ENCODE results near the gene DIS3L2. TPM values are rescaled to one million over a fixed set of nuclear protein-coding genes. Genes with fewer than 3 reads are reported as not detected.
"Not testable (repeated sequence)": the region's sequence is repeated elsewhere in the genome, so short reads cannot be mapped to it uniquely, and the experiment has no call there.

DIS3L2 gene
- total RNA-seq, 1 experiment from 2014 or later, result 28.5 TPM

GRCh38 chr2:232035292-232035691 lies 73.8 kb downstream of the DIS3L2 start:
- H3K27me3 Mint-ChIP-seq (ENCODE audit: low read depth); H3K4me3 Mint-ChIP-seq; POLR2A ChIA-PET; H3K27ac Mint-ChIP-seq; DNase-seq (ENCODE audit: low spot score); ATAC-seq: not testable (repeated sequence)
- Mint-ChIP-seq H3K36me3 (peaks cover 34% of the 10 kb centered on the region), H3K9me3 (peaks cover 33% of the 10 kb centered on the region), H3K4me1 (peaks cover 18% of the 10 kb centered on the region)
- CTCF ChIA-PET, result interaction anchor here (1.2 to 1.4 kb wide), 2 partner anchors 9 to 135 kb away, joined by 3 read pairs; no protein-coding TSS in a partner anchor

- POLR2A ChIA-PET; H3K4me3 Mint-ChIP-seq; DNase-seq (ENCODE audit: low spot score); ATAC-seq; CTCF ChIA-PET; H3K27me3 Mint-ChIP-seq (ENCODE audit: low read depth); H3K27ac Mint-ChIP-seq: not testable (repeated sequence)
- H3K4me1 Mint-ChIP-seq, result peaks cover 18% of the 10 kb centered on the region
- H3K36me3 Mint-ChIP-seq, result peaks cover 27% of the 10 kb centered on the region
- H3K9me3 Mint-ChIP-seq, result peaks cover 33% of the 10 kb centered on the region
These were observed 75.4 kb downstream of the DIS3L2 start for GRCh38 chr2:232036876-232037275.

- H3K4me1 Mint-ChIP-seq, result peaks cover 18% of the 10 kb centered on the region
- TF ChIP-seq ESRRA (CRISPR knock-in tag; IDR thresholded peaks at IDR 0.05; ENCODE audit: borderline replicate concordance), result no peak
- TF ChIP-seq IRF1 (CRISPR knock-in tag; IDR thresholded peaks at IDR 0.05), result no peak
- no peak for TF ChIP-seq ATF2 (CRISPR knock-in tag; IDR thresholded peaks at IDR 0.05; ENCODE audit: borderline replicate concordance, low read depth)
- ChIA-PET CTCF (interaction anchor here (1.0 to 1.1 kb wide), 2 partner anchors 137 to 254 kb away, joined by 3 read pairs; no protein-coding TSS in a partner anchor), POLR2A (no interaction called here)
- peak overlapping the region; percentile 13; the same call in 1 of the 2 replicates for H3K27ac Mint-ChIP-seq
- peaks cover 29% of the 10 kb centered on the region for H3K9me3 Mint-ChIP-seq
- H3K27me3 Mint-ChIP-seq (ENCODE audit: low read depth), result no peaks in the 10 kb centered on the region; the same call in 1 of the 2 replicates
- no peak for DNase-seq (ENCODE audit: low spot score)
- peak; percentile 59 for ATAC-seq
- no peak overlapping the region for H3K4me3 Mint-ChIP-seq
- H3K36me3 Mint-ChIP-seq, result peaks cover 25% of the 10 kb centered on the region
These were observed 76.9 kb downstream of the DIS3L2 start for GRCh38 chr2:232038251-232038880.

- CTCF ChIA-PET, result interaction anchor here (1.0 to 1.1 kb wide), 2 partner anchors 137 to 254 kb away, joined by 3 read pairs; no protein-coding TSS in a partner anchor
- no peak overlapping the region for H3K27ac Mint-ChIP-seq
- ATAC-seq, result no peak
These were observed 77.5 kb downstream of the DIS3L2 start for GRCh38 chr2:232038881-232039485.

More at GRCh38 chr2:232038881-232039485, 77.5 kb downstream of the DIS3L2 start:
- H3K27me3 Mint-ChIP-seq (ENCODE audit: low read depth), result no peaks in the 10 kb centered on the region; the same call in 1 of the 2 replicates
- H3K36me3 Mint-ChIP-seq, result peaks cover 25% of the 10 kb centered on the region
- no peak for DNase-seq (ENCODE audit: low spot score)
- TF ChIP-seq ATF3 (CRISPR knock-in tag; conservative IDR thresholded peaks at IDR 0.05) (no peak), CDX4 (CRISPR knock-in tag; IDR thresholded peaks at IDR 0.05; ENCODE audit: borderline replicate concordance) (no peak), STAT6 (CRISPR knock-in tag; conservative IDR thresholded peaks at IDR 0.05; ENCODE audit: low read depth) (no peak), NFYB (CRISPR knock-in tag; conservative IDR thresholded peaks at IDR 0.05; ENCODE audit: low read depth) (no peak), FOXP1 (CRISPR knock-in tag; IDR thresholded peaks at IDR 0.05; ENCODE audit: borderline replicate concordance) (no peak), ZNF425 (CRISPR knock-in tag; conservative IDR thresholded peaks at IDR 0.05) (no peak), ZBTB21 (CRISPR knock-in tag; IDR thresholded peaks at IDR 0.05; ENCODE audit: borderline replicate concordance) (no peak), ZSCAN18 (CRISPR knock-in tag; IDR thresholded peaks at IDR 0.05) (no peak)
- peaks cover 18% of the 10 kb centered on the region for H3K4me1 Mint-ChIP-seq
- POLR2A ChIA-PET, result no interaction called here
- peaks cover 29% of the 10 kb centered on the region for H3K9me3 Mint-ChIP-seq
- no peak overlapping the region for H3K4me3 Mint-ChIP-seq

Data from WTC11 (cell line).